Type B pancreatic cell (in vitro differentiated cells): ENCODE results near the gene ARL4C. TPM values are rescaled to one million over a fixed set of nuclear protein-coding genes. Genes with fewer than 3 reads are reported as not detected.

ENCODE experiments used
- DNase-seq: peaks from one replicate; pipeline ENCODE4 v3.0.0; 2021; ENCODE audit warnings: mixed read lengths; ENCODE audit not compliant: unreplicated experiment; ENCODE audit errors: extremely low spot score
- H3K27ac Mint-ChIP-seq: 2 replicates; pipeline ENCODE4 v1.8.0; 2021; ENCODE audit warnings: mild to moderate bottlenecking, mixed read lengths
- H3K27me3 Mint-ChIP-seq: 2 replicates; pipeline ENCODE4 v1.8.0; 2021; ENCODE audit warnings: mixed read lengths
- H3K36me3 Mint-ChIP-seq: 2 replicates; pipeline ENCODE4 v1.8.0; 2021; ENCODE audit warnings: mixed read lengths
- H3K4me1 Mint-ChIP-seq: one replicate; pipeline ENCODE4 v1.8.0; 2021; ENCODE audit warnings: mixed read lengths; ENCODE audit not compliant: unreplicated experiment
- H3K4me3 Mint-ChIP-seq: 2 replicates; pipeline ENCODE4 v1.8.0; 2021; ENCODE audit warnings: mild to moderate bottlenecking, mixed read lengths
- H3K9me3 Mint-ChIP-seq: 2 replicates; pipeline ENCODE4 v1.8.0; 2021; ENCODE audit warnings: mixed read lengths
- CTCF ChIP-seq: fragments of 200-600 bp; sonication (generic); conservative IDR thresholded peaks from 2 replicates; pipeline ENCODE4 v1.5.0; 2021; ENCODE audit warnings: antibody characterized with exemption, mild to moderate bottlenecking
- long read RNA-seq: library from polyadenylated mRNA; unstranded; transcript quantifications from one replicate; pipeline ENCODE4 v2.0.0, GENCODE V29; 2020
- total RNA-seq: library from RNA; stranded (reverse); gene quantifications from 2 replicates; pipeline ENCODE4 v1.2.1, GENCODE V29; 2021; ENCODE audit warnings: low replicate concordance

The ARL4C gene
- total RNA-seq, result 72.1 and 122 TPM in 2 replicates
- long read RNA-seq, full-length matches to known transcripts, result 63 of 64 reads
- long read RNA-seq, partial matches to known transcripts, result 0 of 64 reads
- long read RNA-seq, other reads (novel, unspliced or antisense), result 1 of 64 reads

GRCh38 chr2:234496835-234497593 lies at the start of gene ARL4C:
Gene ARL4C, minus strand, starts transcription at chr2:234497081. Its CDS starts 495 bp downstream, at chr2:234496586.
- peak; percentile 80 for DNase-seq
- Mint-ChIP-seq H3K4me1 (peaks cover 22% of the 10 kb centered on the region), H3K9me3 (no peaks in the 10 kb centered on the region), H3K4me3 (peak within 1 kb of the TSS; percentile 98), H3K27me3 (peaks cover 12% of the 10 kb centered on the region), H3K27ac (peak within 1 kb of the TSS; percentile 89), H3K36me3 (peaks cover 25% of the 10 kb centered on the region)
- no peak for TF ChIP-seq CTCF

- TF ChIP-seq CTCF, result peak; percentile 97
- H3K27ac Mint-ChIP-seq, result no peak overlapping the region
- peak; percentile 84 for DNase-seq
- H3K9me3 Mint-ChIP-seq, result no peaks in the 10 kb centered on the region
- H3K27me3 Mint-ChIP-seq, result peaks cover 17% of the 10 kb centered on the region
- H3K36me3 Mint-ChIP-seq, result no peaks in the 10 kb centered on the region
- H3K4me3 Mint-ChIP-seq, result peak overlapping the region; percentile 22
- H3K4me1 Mint-ChIP-seq, result peaks cover 18% of the 10 kb centered on the region
Observed at GRCh38 chr2:234544659-234545611, 48.1 kb upstream of the ARL4C start.

GRCh38 chr2:234542742-234543141 lies 45.9 kb upstream of the ARL4C start:
- TF ChIP-seq CTCF, result no peak
- H3K4me3 Mint-ChIP-seq, result no peak overlapping the region
- H3K27ac Mint-ChIP-seq, result no peak overlapping the region
- no peak for DNase-seq
- H3K27me3 Mint-ChIP-seq, result peaks cover 17% of the 10 kb centered on the region
- H3K4me1 Mint-ChIP-seq, result peaks cover 10% of the 10 kb centered on the region
- H3K9me3 Mint-ChIP-seq, result no peaks in the 10 kb centered on the region
- H3K36me3 Mint-ChIP-seq, result no peaks in the 10 kb centered on the region

- Mint-ChIP-seq H3K36me3 (no peaks in the 10 kb centered on the region), H3K4me1 (no peaks in the 10 kb centered on the region), H3K9me3 (no peaks in the 10 kb centered on the region), H3K4me3 (no peak overlapping the region), H3K27me3 (no peaks in the 10 kb centered on the region), H3K27ac (no peak overlapping the region)
- no peak for TF ChIP-seq CTCF
- no peak for DNase-seq
Observed at GRCh38 chr2:234537929-234538328, 41.0 kb upstream of the ARL4C start.

GRCh38 chr2:234536178-234536965 lies 39.5 kb upstream of the ARL4C start:
- Mint-ChIP-seq H3K4me3 (no peak overlapping the region), H3K27me3 (no peaks in the 10 kb centered on the region), H3K27ac (no peak overlapping the region), H3K4me1 (no peaks in the 10 kb centered on the region), H3K36me3 (no peaks in the 10 kb centered on the region), H3K9me3 (no peaks in the 10 kb centered on the region)
- no peak for DNase-seq
- TF ChIP-seq CTCF, result no peak
